Neural progenitor cell (in vitro differentiated cells): ENCODE data around the gene PRDM1.

Experiments
- EZH2 ChIP-seq: fragments of 200-600 bp; sonication (generic); IDR thresholded peaks from 2 replicates; pipeline ENCODE4 v1.6.1; 2017; ENCODE audit warnings: antibody characterized with exemption, mild to moderate bottlenecking, moderate library complexity
- EZH2phosphoT487 ChIP-seq: fragments of 200-600 bp; sonication (generic); IDR thresholded peaks from 2 replicates; pipeline ENCODE4 v1.6.1; 2017; ENCODE audit warnings: antibody characterized with exemption
- TF ChIP-seq, protein P1 (sequence below): fragments of 200-600 bp; sonication (generic); IDR thresholded peaks from 2 replicates; pipeline ENCODE4 v1.5.1; 2017; ENCODE audit warnings: antibody characterized with exemption, mild to moderate bottlenecking

DNA sequence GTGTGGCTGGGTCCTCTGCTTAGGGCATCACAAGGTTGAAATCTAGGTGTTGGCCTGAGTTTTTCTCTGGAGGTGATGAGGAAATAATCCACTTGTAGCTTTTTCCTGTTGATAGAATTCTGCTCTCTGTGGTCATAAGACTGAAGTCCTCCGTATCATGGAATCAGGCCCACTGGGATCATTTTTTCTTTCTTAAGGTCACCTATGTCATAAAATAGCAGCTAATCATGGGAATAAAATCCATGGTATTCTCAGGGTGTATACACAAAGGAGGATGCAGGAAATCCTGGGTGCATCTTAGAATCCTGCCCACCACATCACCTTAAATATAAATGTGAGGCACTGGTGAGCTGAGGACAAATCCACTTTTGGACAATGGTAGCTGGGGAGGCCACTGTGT, 72.7 kb downstream of the PRDM1 start:
- TF ChIP-seq, protein P1, sequence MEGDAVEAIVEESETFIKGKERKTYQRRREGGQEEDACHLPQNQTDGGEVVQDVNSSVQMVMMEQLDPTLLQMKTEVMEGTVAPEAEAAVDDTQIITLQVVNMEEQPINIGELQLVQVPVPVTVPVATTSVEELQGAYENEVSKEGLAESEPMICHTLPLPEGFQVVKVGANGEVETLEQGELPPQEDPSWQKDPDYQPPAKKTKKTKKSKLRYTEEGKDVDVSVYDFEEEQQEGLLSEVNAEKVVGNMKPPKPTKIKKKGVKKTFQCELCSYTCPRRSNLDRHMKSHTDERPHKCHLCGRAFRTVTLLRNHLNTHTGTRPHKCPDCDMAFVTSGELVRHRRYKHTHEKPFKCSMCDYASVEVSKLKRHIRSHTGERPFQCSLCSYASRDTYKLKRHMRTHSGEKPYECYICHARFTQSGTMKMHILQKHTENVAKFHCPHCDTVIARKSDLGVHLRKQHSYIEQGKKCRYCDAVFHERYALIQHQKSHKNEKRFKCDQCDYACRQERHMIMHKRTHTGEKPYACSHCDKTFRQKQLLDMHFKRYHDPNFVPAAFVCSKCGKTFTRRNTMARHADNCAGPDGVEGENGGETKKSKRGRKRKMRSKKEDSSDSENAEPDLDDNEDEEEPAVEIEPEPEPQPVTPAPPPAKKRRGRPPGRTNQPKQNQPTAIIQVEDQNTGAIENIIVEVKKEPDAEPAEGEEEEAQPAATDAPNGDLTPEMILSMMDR = no peak
- TF ChIP-seq EZH2 (no peak), EZH2phosphoT487 (no peak)
